GM18517 (cell line): Measurements from ENCODE around the gene PPP4R4.

Source experiments
- ATAC-seq: cut with Tn5 transposase; IDR thresholded peaks from one replicate; pipeline ENCODE4 v1.9.1; 2021; ENCODE audit warnings: mild to moderate bottlenecking, moderate library complexity; ENCODE audit not compliant: unreplicated experiment

The PPP4R4 gene

GRCh38 chr14:94303111-94303510, 129.0 kb downstream of the PPP4R4 start:
- no peak for ATAC-seq

GRCh38 chr14:94304243-94304642, 130.1 kb downstream of the PPP4R4 start:
- no peak for ATAC-seq

- no peak for ATAC-seq
These were observed 131.5 kb downstream of the PPP4R4 start for GRCh38 chr14:94305620-94306019.

- no peak for ATAC-seq
These were observed 132.2 kb downstream of the PPP4R4 start for GRCh38 chr14:94306047-94306978.

- ATAC-seq, result no peak
These were observed 133.4 kb downstream of the PPP4R4 start for GRCh38 chr14:94307410-94307992.

GRCh38 chr14:94309721-94310120, 135.6 kb downstream of the PPP4R4 start:
- no peak for ATAC-seq

GRCh38 chr14:94310248-94310647, 136.1 kb downstream of the PPP4R4 start:
- no peak for ATAC-seq

- ATAC-seq, result no peak
These were observed 138.5 kb downstream of the PPP4R4 start for GRCh38 chr14:94312481-94313246.

GRCh38 chr14:94313991-94314655, 140.0 kb downstream of the PPP4R4 start:
- ATAC-seq, result no peak

- ATAC-seq, result no peak
These were observed 140.8 kb downstream of the PPP4R4 start for GRCh38 chr14:94314890-94315289.

GRCh38 chr14:94316692-94317091, 142.6 kb downstream of the PPP4R4 start:
- no peak for ATAC-seq

GRCh38 chr14:94317259-94317658, 143.1 kb downstream of the PPP4R4 start:
- ATAC-seq, result no peak

GRCh38 chr14:94320243-94320642, 146.1 kb downstream of the PPP4R4 start:
- ATAC-seq, result no peak

- ATAC-seq, result no peak
These were observed 147.5 kb downstream of the PPP4R4 start for GRCh38 chr14:94321421-94322271.

GRCh38 chr14:94322648-94323570, 148.8 kb downstream of the PPP4R4 start, which contains the start of gene SERPINA6:
TSS of gene SERPINA6 (minus strand) at chr14:94323336. CDS start at chr14:94314648, 8,688 bp downstream.
- ATAC-seq, result no peak

GRCh38 chr14:94328196-94328595, 154.1 kb downstream of the PPP4R4 start:
- no peak for ATAC-seq
